CD4-positive, alpha-beta T cell treated with Interleukin-2 at 100 ng/mL for 4 hours (primary cell): ENCODE measurements around the gene OTOG.
"Not testable (repeated sequence)": the region's sequence is repeated elsewhere in the genome, so short reads cannot be mapped to it uniquely, and the experiment has no call there.

Experiments used
- DNase-seq: peaks from one replicate; pipeline ENCODE4 v3.0.0-alpha.2; 2020; ENCODE audit warnings: low spot score

OTOG gene

GRCh38 chr11:17606233-17607082 lies 59.4 kb downstream of the OTOG start:
- DNase-seq, result no peak

GRCh38 chr11:17607083-17607429 lies 60.0 kb downstream of the OTOG start:
- no peak for DNase-seq

GRCh38 chr11:17607591-17608570 lies 60.8 kb downstream of the OTOG start:
- no peak for DNase-seq

GRCh38 chr11:17608821-17609220 lies 61.8 kb downstream of the OTOG start:
- no peak for DNase-seq

- DNase-seq, result no peak
Observed at GRCh38 chr11:17609291-17610084, 62.4 kb downstream of the OTOG start.

- no peak for DNase-seq
Observed at GRCh38 chr11:17610085-17610894, 63.2 kb downstream of the OTOG start.

- DNase-seq, result no peak
Observed at GRCh38 chr11:17611049-17611448, 64.0 kb downstream of the OTOG start.

GRCh38 chr11:17611503-17612220 lies 64.6 kb downstream of the OTOG start:
- no peak for DNase-seq

- DNase-seq, result no peak
Observed at GRCh38 chr11:17612221-17613188, 65.4 kb downstream of the OTOG start.

GRCh38 chr11:17613428-17613962 lies 66.4 kb downstream of the OTOG start:
- no peak for DNase-seq

- no peak for DNase-seq
Observed at GRCh38 chr11:17613983-17614382, 66.9 kb downstream of the OTOG start.

- not testable (repeated sequence) for DNase-seq
Observed at GRCh38 chr11:17622711-17623110, 75.7 kb downstream of the OTOG start.

GRCh38 chr11:17629113-17629512 lies 82.1 kb downstream of the OTOG start:
- no peak for DNase-seq

GRCh38 chr11:17630936-17631335 lies 83.9 kb downstream of the OTOG start:
- DNase-seq, result no peak

GRCh38 chr11:17631702-17632365 lies 84.8 kb downstream of the OTOG start:
- DNase-seq, result no peak

- no peak for DNase-seq
Observed at GRCh38 chr11:17633279-17633986, 86.4 kb downstream of the OTOG start.

- DNase-seq, result no peak
Observed at GRCh38 chr11:17633987-17634775, 87.1 kb downstream of the OTOG start.
